Stimulated activated CD4-positive, alpha-beta T cell treated with anti-CD3 and anti-CD28 coated beads, TNF-alpha, amount 100 ng/mL, for 48 hours (primary cell): Measurements from ENCODE around the gene ZFP30.
"Not testable (repeated sequence)": the region's sequence is repeated elsewhere in the genome, so short reads cannot be mapped to it uniquely, and the experiment has no call there.

Source experiments
- DNase-seq, 3 donors: peaks; one replicate each; pipeline ENCODE4 v3.0.0-alpha.2; 2020; ENCODE audit warnings: low read depth in 3 of 3

Gene ZFP30

GRCh38 chr19:37655301-37655688 is at the start of gene ZFP30:
Gene ZFP30 (minus strand): TSS chr19:37655465. CDS start chr19:37647822, 7,643 bp downstream.
- DNase-seq = peak; percentile 47 to 71 (median 65)

- DNase-seq = no peak
Measured at GRCh38 chr19:37699057-37699456, 43.8 kb upstream of the ZFP30 start.

GRCh38 chr19:37698216-37698615 is 43.0 kb upstream of the ZFP30 start:
- no peak for DNase-seq

GRCh38 chr19:37695144-37695899 is 40.1 kb upstream of the ZFP30 start:
- no peak for DNase-seq

- DNase-seq = no peak
Measured at GRCh38 chr19:37692956-37693620, 37.8 kb upstream of the ZFP30 start.

- peak; percentile 47 to 65 (median 62) for DNase-seq
Measured at GRCh38 chr19:37691881-37692504, 36.7 kb upstream of the ZFP30 start.

GRCh38 chr19:37683520-37683919 is 28.3 kb upstream of the ZFP30 start:
- no peak for DNase-seq

- DNase-seq = no peak
Measured at GRCh38 chr19:37669450-37669914, 14.2 kb upstream of the ZFP30 start.

- DNase-seq = not testable (repeated sequence)
Measured at GRCh38 chr19:37657157-37657556, 1.9 kb upstream of the ZFP30 start.

GRCh38 chr19:37655689-37656371 is 565 bp upstream of the ZFP30 start:
- peak; percentile 69 to 84 (median 70) for DNase-seq

- peak in 1 of 3 donors; percentile 21 for DNase-seq
Measured at GRCh38 chr19:37654629-37655300, 500 bp downstream of the ZFP30 start.

GRCh38 chr19:37654118-37654517 is 1.1 kb downstream of the ZFP30 start:
- DNase-seq = no peak

- DNase-seq = no peak
Measured at GRCh38 chr19:37635076-37636056, 19.9 kb downstream of the ZFP30 start.

GRCh38 chr19:37594982-37595382 is 60.3 kb downstream of the ZFP30 start:
- peak in 2 of 3 donors; percentile 14 to 19 for DNase-seq

GRCh38 chr19:37594304-37594981 is 60.8 kb downstream of the ZFP30 start, which contains the start of the genes ZNF540 and ZNF571:
Gene ZNF540 (plus strand): TSS chr19:37594876. CDS start chr19:37598448, 3,572 bp downstream.
Gene ZNF571 (minus strand): TSS chr19:37594792. CDS start chr19:37586676, 8,116 bp downstream.
- DNase-seq = peak; percentile 81 to 90 (median 89)

GRCh38 chr19:37593996-37594303 is 61.3 kb downstream of the ZFP30 start:
- no peak for DNase-seq

- no peak for DNase-seq
Measured at GRCh38 chr19:37583340-37583739, 71.9 kb downstream of the ZFP30 start.

- no peak for DNase-seq
Measured at GRCh38 chr19:37572203-37572602, 83.1 kb downstream of the ZFP30 start.

GRCh38 chr19:37565370-37565669 is 89.9 kb downstream of the ZFP30 start:
- DNase-seq = no peak
